OCI-LY3 (cell line): ENCODE data around the gene ARHGEF16.

Source experiments
- EZH2phosphoT487 ChIP-seq: fragments of 200-600 bp; shearing (Covaris generic); IDR thresholded peaks from 2 replicates; pipeline ENCODE4 v1.6.1; 2018; ENCODE audit warnings: antibody characterized with exemption, mixed run types, low read depth
- TF ChIP-seq, protein P1 (sequence below): fragments of 200-600, 300-600 bp; sonication (generic); IDR thresholded peaks from 2 replicates; pipeline ENCODE4 v1.5.1; 2014; ENCODE audit warnings: antibody characterized with exemption, low read length, low read depth

DNA sequence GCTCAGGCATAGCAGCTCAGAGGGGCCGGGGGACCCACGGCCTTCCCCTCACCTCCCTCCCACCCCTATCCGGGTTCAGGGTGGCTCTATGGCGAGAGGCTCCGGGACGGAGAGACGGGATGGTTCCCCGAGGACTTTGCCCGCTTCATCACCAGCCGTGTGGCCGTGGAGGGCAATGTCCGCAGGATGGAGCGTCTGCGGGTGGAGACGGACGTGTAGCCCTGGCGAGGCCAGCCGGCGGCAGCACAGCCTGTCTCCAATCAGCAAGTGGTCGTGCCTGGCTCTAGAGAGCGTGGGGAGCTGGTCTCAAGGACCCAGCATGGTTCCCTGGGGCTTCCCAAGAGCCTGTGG lies 25.9 kb downstream of the ARHGEF16 start:
- TF ChIP-seq, protein P1, sequence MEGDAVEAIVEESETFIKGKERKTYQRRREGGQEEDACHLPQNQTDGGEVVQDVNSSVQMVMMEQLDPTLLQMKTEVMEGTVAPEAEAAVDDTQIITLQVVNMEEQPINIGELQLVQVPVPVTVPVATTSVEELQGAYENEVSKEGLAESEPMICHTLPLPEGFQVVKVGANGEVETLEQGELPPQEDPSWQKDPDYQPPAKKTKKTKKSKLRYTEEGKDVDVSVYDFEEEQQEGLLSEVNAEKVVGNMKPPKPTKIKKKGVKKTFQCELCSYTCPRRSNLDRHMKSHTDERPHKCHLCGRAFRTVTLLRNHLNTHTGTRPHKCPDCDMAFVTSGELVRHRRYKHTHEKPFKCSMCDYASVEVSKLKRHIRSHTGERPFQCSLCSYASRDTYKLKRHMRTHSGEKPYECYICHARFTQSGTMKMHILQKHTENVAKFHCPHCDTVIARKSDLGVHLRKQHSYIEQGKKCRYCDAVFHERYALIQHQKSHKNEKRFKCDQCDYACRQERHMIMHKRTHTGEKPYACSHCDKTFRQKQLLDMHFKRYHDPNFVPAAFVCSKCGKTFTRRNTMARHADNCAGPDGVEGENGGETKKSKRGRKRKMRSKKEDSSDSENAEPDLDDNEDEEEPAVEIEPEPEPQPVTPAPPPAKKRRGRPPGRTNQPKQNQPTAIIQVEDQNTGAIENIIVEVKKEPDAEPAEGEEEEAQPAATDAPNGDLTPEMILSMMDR: no peak
- TF ChIP-seq EZH2phosphoT487: no peak
